ENCODE data around the gene PRSS50. TPM values are rescaled to one million over a fixed set of nuclear protein-coding genes. Genes with fewer than 3 reads are reported as not detected.

Gene PRSS50
- total RNA-seq, 2 donors from 2014 or later: 2.6 to 3.1 TPM

DNA sequence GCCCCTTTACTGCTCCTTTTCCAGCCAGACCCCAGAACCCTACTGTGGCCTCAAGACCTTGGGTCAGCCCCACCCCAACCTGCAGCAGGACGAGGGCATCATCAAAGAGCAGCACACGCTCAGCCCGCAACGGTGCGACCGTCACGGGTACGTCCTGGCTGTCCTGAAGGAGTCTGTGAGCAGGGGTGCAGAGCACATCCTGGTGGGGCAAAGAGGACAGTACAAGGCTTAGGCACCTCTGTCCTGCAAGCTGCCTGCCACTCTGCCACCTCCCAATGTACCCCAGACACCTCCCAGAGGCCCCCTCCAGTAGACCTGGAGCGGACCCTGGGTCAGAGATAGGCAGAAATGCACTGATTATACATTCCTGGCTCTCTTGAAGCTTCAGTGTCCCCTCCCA lies 32.2 kb downstream of the PRSS50 start:
- Histone ChIP-seq H3K27ac (no peak overlapping the region), H3K4me1 (no peaks in the 10 kb centered on the region), H3K27me3 (no peaks in the 10 kb centered on the region), H3K36me3 (replicated peaks in 1 of 2; ENCODE audit: insufficient read depth in 1 of 2, low read depth in 2 of 2) (peaks cover 0 to 5% of the 10 kb centered on the region in 2 donors), H3K4me3 (no peak overlapping the region), H3K9me3 (no peaks in the 10 kb centered on the region)
- intact Hi-C loops (cut with DNase I): no loop called here
- TF ChIP-seq POLR2A (IDR thresholded peaks at IDR 0.05) (no peak), CTCF (IDR thresholded peaks at IDR 0.05) (no peak)
- DNase-seq (no peak), ATAC-seq (no peak)
- 91 to 94% methylated on average over 9 of the region's 9 CpGs for whole genome bisulfite sequencing, 2 donors

DNA sequence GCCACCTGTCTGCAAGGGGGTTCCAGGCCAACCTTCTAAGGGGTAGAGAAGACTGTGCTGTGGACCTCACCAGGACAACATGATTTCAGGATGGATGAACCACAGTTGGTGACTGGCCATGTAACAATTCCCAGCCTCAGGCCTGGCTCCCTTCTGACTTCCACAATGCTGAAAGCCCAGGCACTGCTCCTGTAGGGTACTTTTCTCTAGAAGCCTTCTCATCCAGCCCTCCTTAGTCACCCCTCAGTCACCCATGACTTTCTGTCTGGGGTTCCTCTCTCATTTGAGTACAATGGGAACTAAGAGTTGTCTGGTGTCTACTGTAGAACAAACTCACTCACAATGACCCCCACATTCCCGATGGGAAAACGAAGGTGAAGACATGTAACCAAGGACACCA lies 32.8 kb downstream of the PRSS50 start:
- TF ChIP-seq CTCF (IDR thresholded peaks at IDR 0.05): no peak
- TF ChIP-seq POLR2A (IDR thresholded peaks at IDR 0.05): no peak
- ATAC-seq: no peak
- H3K27ac ChIP-seq: no peak overlapping the region
- H3K9me3 ChIP-seq: no peaks in the 10 kb centered on the region
- no peak for DNase-seq
- H3K36me3 ChIP-seq (replicated peaks in 1 of 2; ENCODE audit: insufficient read depth in 1 of 2, low read depth in 2 of 2): peaks cover 0 to 5% of the 10 kb centered on the region in 2 donors
- intact Hi-C loops (cut with DNase I): no loop called here
- H3K27me3 ChIP-seq: no peaks in the 10 kb centered on the region
- H3K4me3 ChIP-seq: no peak overlapping the region
- WGBS, 2 donors: 93 to 94% methylated on average over 2 of the region's 2 CpGs
- no peaks in the 10 kb centered on the region for H3K4me1 ChIP-seq

DNA sequence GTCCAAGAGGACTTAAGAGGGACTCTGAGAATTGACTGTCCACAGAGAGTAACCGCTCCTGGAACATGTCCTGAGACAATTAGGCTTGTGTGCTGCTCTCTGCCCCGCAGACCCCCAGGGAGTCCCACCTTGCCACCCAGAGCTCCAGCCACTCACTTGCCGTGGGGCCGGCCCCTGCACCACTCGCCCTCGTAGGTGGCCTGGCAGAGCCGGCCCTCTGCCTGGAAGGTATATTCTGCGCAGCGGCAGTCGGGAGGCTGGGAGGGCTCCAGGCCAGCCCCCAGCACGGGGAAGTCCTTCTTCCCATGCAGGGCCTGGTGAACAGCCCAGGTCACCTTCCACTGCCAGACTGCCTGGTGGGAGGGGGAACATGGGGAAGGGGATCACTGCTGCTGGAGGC lies 34.7 kb downstream of the PRSS50 start:
- WGBS, 2 donors: 88 to 93% methylated on average over 3 to 9 of the region's 11 CpGs
- ATAC-seq: no peak
- Histone ChIP-seq H3K9me3 (no peaks in the 10 kb centered on the region), H3K27ac (no peak overlapping the region), H3K27me3 (no peaks in the 10 kb centered on the region), H3K36me3 (replicated peaks in 1 of 2; ENCODE audit: insufficient read depth in 1 of 2, low read depth in 2 of 2) (peaks cover 0 to 5% of the 10 kb centered on the region in 2 donors), H3K4me1 (no peaks in the 10 kb centered on the region), H3K4me3 (no peak overlapping the region)
- no peak for DNase-seq
- intact Hi-C loops (cut with DNase I): no loop called here
- no peak for TF ChIP-seq CTCF (IDR thresholded peaks at IDR 0.05)
- no peak for TF ChIP-seq POLR2A (IDR thresholded peaks at IDR 0.05)

GRCh38 chr3:46681856-46682540 lies 35.7 kb downstream of the PRSS50 start:
- H3K36me3 ChIP-seq (replicated peaks in 1 of 2; ENCODE audit: insufficient read depth in 1 of 2, low read depth in 2 of 2): peaks cover 0 to 5% of the 10 kb centered on the region in 2 donors

More at GRCh38 chr3:46681856-46682540, 35.7 kb downstream of the PRSS50 start:
- H3K4me1 ChIP-seq: no peaks in the 10 kb centered on the region
- intact Hi-C loops (cut with DNase I): no loop called here
- no peaks in the 10 kb centered on the region for H3K9me3 ChIP-seq
- TF ChIP-seq POLR2A (IDR thresholded peaks at IDR 0.05): no peak
- TF ChIP-seq CTCF (IDR thresholded peaks at IDR 0.05): no peak
- H3K27ac ChIP-seq: no peak overlapping the region
- H3K4me3 ChIP-seq: no peak overlapping the region
- DNase-seq (no peak), ATAC-seq (no peak)
- no peaks in the 10 kb centered on the region for H3K27me3 ChIP-seq
- 76 to 90% methylated on average over 10 to 13 of the region's 13 CpGs for WGBS, 2 donors

Measured in body of pancreas (tissue), 4 donors.